ENCODE measurements around the gene EHD4.

Gene EHD4

GRCh38 chr15:41891226-41891625, 81.1 kb downstream of the EHD4 start:
- Histone ChIP-seq H3K27me3 (ENCODE audit: insufficient read depth, low read depth) (no peaks in the 10 kb centered on the region), H3K36me3 (ENCODE audit: insufficient read depth) (no peaks in the 10 kb centered on the region), H4K20me1 (ENCODE audit: insufficient read depth) (no peaks in the 10 kb centered on the region), H3K4me2 (no peak overlapping the region), H3K9ac (no peak overlapping the region), H3K4me1 (ENCODE audit: low read depth, poor library complexity, severe bottlenecking) (peaks cover 3% of the 10 kb centered on the region), H2AFZ (ENCODE audit: low read depth) (no peak overlapping the region), H3K27ac (no peak overlapping the region), H3K79me2 (ENCODE audit: insufficient read depth, low read depth) (no peaks in the 10 kb centered on the region), H3K4me3 (IDR thresholded peaks at IDR 0.05; ENCODE audit: insufficient read depth, low read depth, low read length) (no peak overlapping the region)
- TF ChIP-seq CTCF (conservative IDR thresholded peaks at IDR 0.05; ENCODE audit: low read depth, low read length) = no peak

DNA sequence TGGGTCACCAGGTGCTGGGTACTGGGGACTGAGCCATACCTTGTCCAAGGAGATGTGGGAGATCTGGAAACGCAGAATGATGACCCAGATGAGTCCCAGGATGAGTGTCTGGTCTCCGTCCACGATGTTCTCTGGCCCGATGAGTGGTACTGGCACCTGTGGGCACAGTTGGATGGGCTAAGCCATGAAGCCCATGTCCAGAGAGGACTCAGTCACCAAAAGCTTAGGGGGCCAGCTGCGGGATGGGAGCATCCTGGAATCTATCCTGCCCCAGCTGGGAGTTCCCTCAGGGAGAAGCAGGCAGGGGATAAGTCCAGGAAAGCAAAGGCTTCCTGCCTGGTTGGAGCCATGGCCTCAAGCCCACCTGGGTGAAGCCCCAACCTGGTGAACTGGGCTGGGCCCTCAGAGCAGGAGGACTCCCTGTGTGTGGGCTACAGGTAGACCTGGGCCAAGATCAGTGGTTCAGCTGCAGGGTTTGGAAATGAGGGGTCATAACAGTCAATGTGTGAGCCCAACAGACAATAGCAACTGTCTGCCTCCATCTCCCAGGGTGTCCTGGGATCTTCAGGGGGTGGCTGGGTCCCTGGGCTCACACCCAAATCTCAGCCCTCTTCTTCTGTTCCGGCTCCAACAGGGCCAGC, 82.2 kb downstream of the EHD4 start:
- Histone ChIP-seq H3K4me2 (no peak overlapping the region), H2AFZ (ENCODE audit: low read depth) (no peak overlapping the region), H3K4me1 (ENCODE audit: low read depth, poor library complexity, severe bottlenecking) (peaks cover 3% of the 10 kb centered on the region), H3K27me3 (ENCODE audit: insufficient read depth, low read depth) (no peaks in the 10 kb centered on the region), H3K4me3 (IDR thresholded peaks at IDR 0.05; ENCODE audit: insufficient read depth, low read depth, low read length) (no peak overlapping the region), H3K79me2 (ENCODE audit: insufficient read depth, low read depth) (no peaks in the 10 kb centered on the region), H3K9ac (no peak overlapping the region), H3K27ac (no peak overlapping the region), H3K36me3 (ENCODE audit: insufficient read depth) (no peaks in the 10 kb centered on the region), H4K20me1 (ENCODE audit: insufficient read depth) (no peaks in the 10 kb centered on the region)
- no peak for TF ChIP-seq CTCF (conservative IDR thresholded peaks at IDR 0.05; ENCODE audit: low read depth, low read length)

DNA sequence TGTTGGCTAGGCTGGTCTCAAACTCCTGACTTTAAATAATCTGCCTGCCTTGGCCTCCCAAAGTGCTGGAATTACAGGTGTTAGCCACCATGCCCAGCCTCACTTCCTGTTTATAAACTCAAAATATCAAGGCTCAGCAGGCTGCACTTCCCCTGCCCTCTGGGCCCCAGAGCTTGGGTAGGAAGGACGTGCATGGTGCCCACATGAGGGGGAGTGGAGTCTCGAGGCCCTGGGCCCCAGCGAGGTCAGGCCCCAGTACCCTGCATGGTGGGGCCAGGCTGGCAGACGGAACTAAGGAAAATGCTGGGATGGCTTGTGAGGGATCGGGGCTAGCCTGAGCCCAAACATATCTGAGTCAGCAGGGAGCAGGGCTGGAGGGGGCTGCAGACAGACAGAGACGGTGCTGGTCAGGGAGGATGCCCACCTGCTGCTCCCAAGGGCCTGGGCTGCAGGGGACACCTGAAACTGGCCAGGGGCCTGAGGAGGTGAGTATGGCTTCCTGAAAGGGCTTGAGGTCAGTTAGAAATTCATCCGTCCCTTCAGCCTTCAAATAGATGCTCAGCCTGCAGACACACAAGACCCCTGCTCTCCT, 83.6 kb downstream of the EHD4 start:
- Histone ChIP-seq H3K4me2 (no peak overlapping the region), H3K36me3 (ENCODE audit: insufficient read depth) (no peaks in the 10 kb centered on the region), H2AFZ (ENCODE audit: low read depth) (no peak overlapping the region), H3K4me1 (ENCODE audit: low read depth, poor library complexity, severe bottlenecking) (peaks cover 3% of the 10 kb centered on the region), H4K20me1 (ENCODE audit: insufficient read depth) (no peaks in the 10 kb centered on the region), H3K79me2 (ENCODE audit: insufficient read depth, low read depth) (no peaks in the 10 kb centered on the region), H3K27ac (no peak overlapping the region), H3K4me3 (IDR thresholded peaks at IDR 0.05; ENCODE audit: insufficient read depth, low read depth, low read length) (no peak overlapping the region), H3K9ac (no peak overlapping the region), H3K27me3 (ENCODE audit: insufficient read depth, low read depth) (no peaks in the 10 kb centered on the region)
- no peak for TF ChIP-seq CTCF (conservative IDR thresholded peaks at IDR 0.05; ENCODE audit: low read depth, low read length)

GRCh38 chr15:41887893-41888292, 84.5 kb downstream of the EHD4 start:
- H3K4me1 ChIP-seq (ENCODE audit: low read depth, poor library complexity, severe bottlenecking) = peaks cover 3% of the 10 kb centered on the region
- no peak overlapping the region for H3K4me3 ChIP-seq (IDR thresholded peaks at IDR 0.05; ENCODE audit: insufficient read depth, low read depth, low read length)

More at GRCh38 chr15:41887893-41888292, 84.5 kb downstream of the EHD4 start:
- Histone ChIP-seq H3K36me3 (ENCODE audit: insufficient read depth) (no peaks in the 10 kb centered on the region), H3K27ac (no peak overlapping the region), H3K9ac (no peak overlapping the region), H3K4me2 (no peak overlapping the region), H4K20me1 (ENCODE audit: insufficient read depth) (no peaks in the 10 kb centered on the region), H2AFZ (ENCODE audit: low read depth) (no peak overlapping the region), H3K27me3 (ENCODE audit: insufficient read depth, low read depth) (no peaks in the 10 kb centered on the region), H3K79me2 (ENCODE audit: insufficient read depth, low read depth) (no peaks in the 10 kb centered on the region)
- TF ChIP-seq CTCF (conservative IDR thresholded peaks at IDR 0.05; ENCODE audit: low read depth, low read length) = no peak

All from KMS-11 (cell line).